Activated T-cell treated with anti-CD3 and anti-CD28 coated beads, Interleukin-2, amount 50 U/mL, for 4 hours (primary cell): Measurements from ENCODE around the gene PRTG. TPM values are rescaled to one million over a fixed set of nuclear protein-coding genes. Genes with fewer than 3 reads are reported as not detected.
"Not testable (repeated sequence)": the region's sequence is repeated elsewhere in the genome, so short reads cannot be mapped to it uniquely, and the experiment has no call there.

Source experiments
- ATAC-seq, 2 donors: fragments of 200-7000 bp; cut with Tn5 transposase; one replicate each; pipeline ENCODE4 v1.10.0; 2021
- DNase-seq: peaks from one replicate; pipeline ENCODE4 v3.0.0-alpha.2; 2020
- H3K27me3 Mint-ChIP-seq: one replicate; pipeline ENCODE4 v1.8.0; 2021; ENCODE audit warnings: low read depth, mixed read lengths
- H3K36me3 Mint-ChIP-seq: one replicate; pipeline ENCODE4 v1.8.0; 2022; ENCODE audit warnings: mixed read lengths; ENCODE audit not compliant: insufficient read depth
- H3K4me1 Mint-ChIP-seq: one replicate; pipeline ENCODE4 v1.8.0; 2021; ENCODE audit warnings: low read depth, mixed read lengths
- H3K4me3 Mint-ChIP-seq: one replicate; pipeline ENCODE4 v1.8.0; 2021; ENCODE audit warnings: mild to moderate bottlenecking, moderate library complexity, mixed read lengths
- H3K9me3 Mint-ChIP-seq: one replicate; pipeline ENCODE4 v1.8.0; 2021; ENCODE audit warnings: mixed read lengths
- total RNA-seq, 3 donors: library from RNA; stranded (reverse); gene quantifications; one replicate each; pipeline ENCODE4 v1.2.1, GENCODE V29; 2021

PRTG gene
- total RNA-seq, 3 donors from 2014 or later = not detected

DNA sequence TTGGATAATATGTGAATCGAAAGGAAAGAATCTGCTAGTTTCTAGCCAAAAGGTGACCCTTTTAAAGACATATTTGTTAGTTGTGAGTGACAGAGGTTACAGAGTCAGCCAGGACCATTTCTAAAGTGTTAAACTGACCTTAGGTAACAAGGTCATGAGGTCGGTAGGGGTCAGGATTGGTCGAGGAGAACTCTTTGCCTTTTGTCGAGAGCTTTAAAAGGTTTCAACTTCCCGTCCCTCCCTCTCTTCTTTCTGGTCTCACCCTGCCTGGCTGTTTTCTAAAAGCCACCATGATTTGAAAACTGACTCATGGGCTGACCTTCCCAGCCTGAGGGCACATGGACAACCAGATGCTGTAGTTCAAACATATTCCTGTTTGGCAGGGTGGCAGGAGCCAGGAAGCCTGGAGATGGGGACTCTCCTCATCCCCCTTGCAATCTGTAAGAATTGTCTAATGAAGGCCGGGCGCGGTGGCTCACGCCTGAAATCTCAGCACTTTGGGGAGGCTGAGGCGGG, 25.8 kb upstream of the PRTG start:
- no peaks in the 10 kb centered on the region for H3K36me3 Mint-ChIP-seq
- ATAC-seq (no peak), DNase-seq (no peak)
- no peaks in the 10 kb centered on the region for H3K9me3 Mint-ChIP-seq
- no peak overlapping the region for H3K4me3 Mint-ChIP-seq
- H3K4me1 Mint-ChIP-seq = peaks cover 3% of the 10 kb centered on the region
- H3K27me3 Mint-ChIP-seq = peaks cover 16% of the 10 kb centered on the region

DNA sequence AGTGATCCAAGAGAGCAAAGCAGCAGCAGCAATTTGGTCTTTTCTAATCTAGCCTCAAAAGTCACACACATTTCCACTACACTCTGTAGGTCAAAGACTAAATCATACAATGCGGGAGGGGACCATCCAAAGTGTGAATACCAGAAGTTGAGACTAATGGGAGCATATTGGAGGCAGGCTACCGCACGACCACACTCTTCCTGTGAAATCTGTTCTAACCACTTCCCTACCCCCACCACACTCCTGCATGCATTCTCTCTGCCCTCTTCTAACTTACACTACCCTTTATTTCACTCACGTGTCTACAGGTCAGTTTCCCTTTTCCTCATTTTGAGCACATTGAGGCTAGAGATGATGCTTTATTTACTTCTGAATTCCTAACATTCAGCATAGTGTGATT, 23.7 kb upstream of the PRTG start:
- peaks cover 18% of the 10 kb centered on the region for H3K27me3 Mint-ChIP-seq
- no peak for DNase-seq
- ATAC-seq = no peak
- no peaks in the 10 kb centered on the region for H3K9me3 Mint-ChIP-seq
- H3K36me3 Mint-ChIP-seq = no peaks in the 10 kb centered on the region
- no peak overlapping the region for H3K4me3 Mint-ChIP-seq
- peaks cover 3% of the 10 kb centered on the region for H3K4me1 Mint-ChIP-seq

DNA sequence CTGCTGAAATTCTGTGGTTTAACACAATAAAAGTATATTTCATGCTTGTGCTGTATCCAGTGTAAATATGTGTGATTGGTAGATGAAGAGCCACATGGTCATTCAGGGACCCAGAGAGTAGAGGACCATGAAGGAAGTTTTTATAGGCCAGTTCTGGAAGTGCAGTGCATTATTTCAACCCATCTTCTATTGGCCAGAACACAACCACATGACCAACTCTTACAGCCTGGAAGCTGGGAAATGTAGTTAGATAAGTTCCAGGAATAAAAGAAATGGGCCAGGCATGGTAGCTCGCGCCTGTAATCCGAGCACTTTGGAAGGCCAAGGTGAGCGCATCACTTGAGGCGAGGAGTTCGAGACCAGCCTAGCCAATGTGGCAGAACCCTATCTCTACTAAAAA, 21.4 kb upstream of the PRTG start:
- ATAC-seq (no peak), DNase-seq (no peak)
- Mint-ChIP-seq H3K4me1 (peaks cover 3% of the 10 kb centered on the region), H3K9me3 (no peaks in the 10 kb centered on the region), H3K36me3 (no peaks in the 10 kb centered on the region), H3K4me3 (no peak overlapping the region), H3K27me3 (peaks cover 5% of the 10 kb centered on the region)

GRCh38 chr15:55758580-55758986, 15.6 kb upstream of the PRTG start:
- Mint-ChIP-seq H3K27me3 (peaks cover 5% of the 10 kb centered on the region), H3K36me3 (no peaks in the 10 kb centered on the region), H3K4me1 (no peaks in the 10 kb centered on the region), H3K9me3 (no peaks in the 10 kb centered on the region), H3K4me3 (no peak overlapping the region)
- no peak for ATAC-seq
- DNase-seq = no peak

DNA sequence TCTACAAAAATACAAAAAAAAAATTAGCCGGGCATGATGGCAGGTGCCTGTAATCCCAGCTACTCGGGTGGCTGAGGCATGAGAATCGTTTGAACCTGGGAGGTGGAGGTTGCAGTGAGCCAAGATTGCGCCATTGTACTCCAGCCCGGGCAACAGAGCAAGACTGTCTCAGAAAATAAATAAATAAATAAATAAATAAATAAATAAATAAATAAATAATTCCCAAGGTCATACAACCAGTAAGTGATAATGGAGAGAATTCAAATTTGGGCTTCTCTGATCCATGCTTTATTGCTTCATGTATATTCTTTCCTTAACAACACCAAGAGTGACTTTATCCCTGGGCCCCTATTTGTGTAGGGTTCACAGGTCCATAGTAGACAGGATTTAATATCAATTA, 10.5 kb upstream of the PRTG start:
- H3K36me3 Mint-ChIP-seq, H3K9me3 Mint-ChIP-seq, DNase-seq, H3K4me3 Mint-ChIP-seq, ATAC-seq, H3K4me1 Mint-ChIP-seq: not testable (repeated sequence)
- peaks cover 12% of the 10 kb centered on the region for H3K27me3 Mint-ChIP-seq

DNA sequence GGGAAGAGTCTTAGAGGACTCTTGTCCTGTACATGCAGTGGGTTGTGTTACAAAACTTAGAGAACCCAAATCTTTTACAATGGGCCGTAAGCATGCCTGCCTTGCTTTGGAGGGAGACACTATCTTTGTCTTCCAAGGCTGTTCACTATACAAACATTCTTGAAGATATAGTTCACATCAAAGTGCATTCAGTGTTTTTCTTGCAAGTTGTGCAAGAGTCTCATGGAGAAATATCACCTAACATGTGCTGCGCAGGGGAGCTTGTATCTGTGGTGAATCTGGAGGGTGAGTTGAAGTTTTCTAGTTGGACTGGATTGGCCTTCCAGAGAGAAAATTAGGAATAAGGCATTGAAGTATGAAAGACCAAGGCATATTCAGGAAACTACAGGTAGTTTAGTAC, 7.8 kb upstream of the PRTG start:
- H3K4me1 Mint-ChIP-seq = no peaks in the 10 kb centered on the region
- H3K27me3 Mint-ChIP-seq = peaks cover 17% of the 10 kb centered on the region
- no peak overlapping the region for H3K4me3 Mint-ChIP-seq
- no peaks in the 10 kb centered on the region for H3K9me3 Mint-ChIP-seq
- H3K36me3 Mint-ChIP-seq = no peaks in the 10 kb centered on the region
- DNase-seq (no peak), ATAC-seq (no peak)

- no peak for ATAC-seq
- no peaks in the 10 kb centered on the region for H3K4me1 Mint-ChIP-seq
- peak overlapping the region; percentile 54 for H3K4me3 Mint-ChIP-seq
- no peaks in the 10 kb centered on the region for H3K36me3 Mint-ChIP-seq
- no peak for DNase-seq
- no peaks in the 10 kb centered on the region for H3K9me3 Mint-ChIP-seq
- peaks cover 38% of the 10 kb centered on the region for H3K27me3 Mint-ChIP-seq
These were observed 1.0 kb upstream of the PRTG start for GRCh38 chr15:55743729-55744655.

DNA sequence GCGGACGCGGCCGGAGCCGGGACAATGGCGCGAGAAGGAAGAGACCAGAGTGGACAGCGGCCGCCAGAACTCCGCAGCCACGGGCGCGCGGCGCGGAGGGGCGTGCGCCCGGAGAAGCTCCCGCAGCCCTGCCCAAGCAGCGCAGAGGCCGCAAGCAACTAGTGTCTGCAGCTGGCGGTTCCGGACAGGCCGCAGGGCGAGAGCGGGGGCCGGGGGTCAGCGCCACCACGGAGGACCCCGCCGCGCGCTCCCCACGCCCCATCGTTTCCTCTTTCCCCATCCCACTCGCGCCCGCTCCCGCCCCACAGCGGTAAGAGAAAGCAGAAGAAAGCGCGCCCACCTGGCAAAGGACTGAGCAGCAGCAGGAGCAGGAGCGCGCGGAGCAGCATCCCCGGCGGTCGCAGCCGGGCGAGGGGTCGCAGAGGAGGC, 440 bp downstream of the PRTG start:
- H3K4me3 Mint-ChIP-seq = peak overlapping the region; percentile 53
- DNase-seq (peak; percentile 6), ATAC-seq (peak; percentile 59 to 67)
- no peaks in the 10 kb centered on the region for H3K9me3 Mint-ChIP-seq
- H3K27me3 Mint-ChIP-seq = peaks cover 39% of the 10 kb centered on the region
- H3K4me1 Mint-ChIP-seq = no peaks in the 10 kb centered on the region
- H3K36me3 Mint-ChIP-seq = no peaks in the 10 kb centered on the region

DNA sequence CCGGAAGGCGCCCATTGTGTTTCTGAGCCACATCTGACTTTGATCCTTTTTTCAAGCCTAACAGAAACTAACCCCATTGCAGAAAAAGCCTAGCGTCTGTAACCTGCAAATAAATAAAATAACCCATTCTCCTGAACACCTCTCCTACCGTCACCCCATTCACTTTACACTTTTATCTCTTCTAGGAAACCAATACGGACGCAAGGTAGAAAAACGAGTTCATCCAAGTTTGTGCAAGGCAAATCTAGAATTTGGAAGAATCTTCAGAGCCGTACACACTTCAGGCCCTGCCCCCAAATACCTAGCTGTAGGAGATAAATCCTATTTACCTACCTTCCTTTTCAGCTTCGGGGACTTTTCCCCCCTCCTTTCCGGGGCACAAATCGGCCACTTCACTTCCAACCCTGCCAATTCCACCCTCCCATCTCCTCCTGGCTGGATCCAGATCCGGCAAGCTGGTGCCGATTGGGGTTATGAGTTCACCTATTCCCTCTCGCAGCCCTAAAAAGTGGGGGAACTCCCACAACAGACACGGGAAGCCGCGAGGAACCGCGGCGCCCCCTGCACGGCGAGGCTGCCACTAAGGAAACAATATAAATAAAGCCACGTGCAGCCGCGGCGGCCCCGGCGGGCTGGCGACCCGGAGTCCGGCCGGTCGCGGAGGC, 987 bp downstream of the PRTG start:
- ATAC-seq = peak; percentile 34 to 51
- Mint-ChIP-seq H3K4me1 (no peaks in the 10 kb centered on the region), H3K9me3 (no peaks in the 10 kb centered on the region), H3K4me3 (no peak overlapping the region), H3K27me3 (peaks cover 39% of the 10 kb centered on the region), H3K36me3 (no peaks in the 10 kb centered on the region)
- no peak for DNase-seq

- Mint-ChIP-seq H3K4me3 (no peak overlapping the region), H3K27me3 (peaks cover 39% of the 10 kb centered on the region), H3K9me3 (no peaks in the 10 kb centered on the region), H3K4me1 (no peaks in the 10 kb centered on the region), H3K36me3 (no peaks in the 10 kb centered on the region)
- DNase-seq (no peak), ATAC-seq (no peak)
These were observed 1.7 kb downstream of the PRTG start for GRCh38 chr15:55740981-55741832.

- Mint-ChIP-seq H3K36me3 (no peaks in the 10 kb centered on the region), H3K27me3 (peaks cover 33% of the 10 kb centered on the region), H3K4me3 (no peak overlapping the region), H3K4me1 (no peaks in the 10 kb centered on the region), H3K9me3 (no peaks in the 10 kb centered on the region)
- DNase-seq (no peak), ATAC-seq (no peak)
These were observed 2.5 kb downstream of the PRTG start for GRCh38 chr15:55740359-55740878.

- peaks cover 27% of the 10 kb centered on the region for H3K27me3 Mint-ChIP-seq
- DNase-seq (no peak), ATAC-seq (no peak)
- no peaks in the 10 kb centered on the region for H3K36me3 Mint-ChIP-seq
- no peaks in the 10 kb centered on the region for H3K4me1 Mint-ChIP-seq
- H3K9me3 Mint-ChIP-seq = no peaks in the 10 kb centered on the region
- no peak overlapping the region for H3K4me3 Mint-ChIP-seq
These were observed 3.3 kb downstream of the PRTG start for GRCh38 chr15:55739641-55740040.

GRCh38 chr15:55738715-55739114, 4.2 kb downstream of the PRTG start:
- Mint-ChIP-seq H3K4me1 (no peaks in the 10 kb centered on the region), H3K27me3 (peaks cover 23% of the 10 kb centered on the region), H3K9me3 (no peaks in the 10 kb centered on the region), H3K4me3 (no peak overlapping the region), H3K36me3 (no peaks in the 10 kb centered on the region)
- ATAC-seq (no peak), DNase-seq (no peak)

- DNase-seq = no peak
- no peak for ATAC-seq
- Mint-ChIP-seq H3K4me1 (no peaks in the 10 kb centered on the region), H3K4me3 (no peak overlapping the region), H3K36me3 (no peaks in the 10 kb centered on the region), H3K9me3 (no peaks in the 10 kb centered on the region), H3K27me3 (peaks cover 20% of the 10 kb centered on the region)
These were observed 5.6 kb downstream of the PRTG start for GRCh38 chr15:55737373-55737772.
